HG02938 (cell line): ENCODE results near the gene TRAK1.

Source experiments
- ATAC-seq: cut with Tn5 transposase; IDR thresholded peaks from one replicate; pipeline ENCODE4 v1.9.1; 2021; ENCODE audit warnings: mild to moderate bottlenecking, moderate library complexity; ENCODE audit not compliant: unreplicated experiment

Gene TRAK1

DNA sequence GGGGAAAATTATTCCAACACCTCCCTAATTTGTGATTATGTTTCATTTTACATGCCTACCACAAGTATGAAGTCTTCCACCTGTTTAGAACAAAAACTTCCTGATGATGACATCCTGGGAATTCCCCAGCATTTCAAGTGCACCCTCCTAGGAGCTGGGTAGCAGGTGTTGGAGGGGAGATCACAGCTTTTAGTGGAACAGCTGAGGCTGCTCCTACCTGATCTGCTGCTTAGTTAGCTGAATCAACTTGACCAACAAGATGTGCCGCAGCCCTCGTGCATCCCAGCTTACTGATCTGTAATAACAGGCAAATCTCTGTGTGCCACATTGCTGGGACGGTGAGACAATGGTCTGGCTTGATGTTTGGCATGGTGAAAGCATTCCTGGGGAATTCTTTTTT lies 29.7 kb downstream of the TRAK1 start:
- no peak for ATAC-seq

- ATAC-seq, result peak; percentile 29
Measured at GRCh38 chr3:42122261-42123011, 31.3 kb downstream of the TRAK1 start.

DNA sequence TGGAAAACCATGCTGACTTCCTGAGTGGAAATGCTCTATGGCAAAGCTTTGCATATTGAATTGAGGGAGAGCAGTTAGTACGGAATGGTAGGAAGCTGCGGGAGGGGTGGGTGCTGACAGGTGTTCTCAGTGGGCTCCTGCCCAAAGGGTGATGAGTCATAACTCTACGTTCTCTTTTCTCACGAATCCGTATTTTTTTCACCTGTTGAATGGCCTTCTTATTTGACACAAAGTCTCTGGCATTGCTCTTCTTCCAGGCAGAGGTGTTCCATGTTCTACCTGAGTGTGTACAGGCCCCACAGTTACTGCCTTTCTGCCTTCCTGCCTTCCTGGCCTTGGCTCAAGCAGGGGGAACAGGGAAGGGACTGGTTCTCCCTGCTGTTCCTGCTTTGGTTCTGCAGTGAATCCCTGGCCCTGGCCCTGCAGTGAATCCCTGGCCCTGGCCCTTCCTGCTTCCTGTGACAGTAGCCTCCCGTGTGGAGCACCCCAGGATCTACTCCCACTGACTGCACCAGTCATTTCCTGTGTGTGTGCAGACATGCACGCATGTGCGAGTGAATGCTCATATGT lies 31.9 kb downstream of the TRAK1 start:
- peak; percentile 50 for ATAC-seq

DNA sequence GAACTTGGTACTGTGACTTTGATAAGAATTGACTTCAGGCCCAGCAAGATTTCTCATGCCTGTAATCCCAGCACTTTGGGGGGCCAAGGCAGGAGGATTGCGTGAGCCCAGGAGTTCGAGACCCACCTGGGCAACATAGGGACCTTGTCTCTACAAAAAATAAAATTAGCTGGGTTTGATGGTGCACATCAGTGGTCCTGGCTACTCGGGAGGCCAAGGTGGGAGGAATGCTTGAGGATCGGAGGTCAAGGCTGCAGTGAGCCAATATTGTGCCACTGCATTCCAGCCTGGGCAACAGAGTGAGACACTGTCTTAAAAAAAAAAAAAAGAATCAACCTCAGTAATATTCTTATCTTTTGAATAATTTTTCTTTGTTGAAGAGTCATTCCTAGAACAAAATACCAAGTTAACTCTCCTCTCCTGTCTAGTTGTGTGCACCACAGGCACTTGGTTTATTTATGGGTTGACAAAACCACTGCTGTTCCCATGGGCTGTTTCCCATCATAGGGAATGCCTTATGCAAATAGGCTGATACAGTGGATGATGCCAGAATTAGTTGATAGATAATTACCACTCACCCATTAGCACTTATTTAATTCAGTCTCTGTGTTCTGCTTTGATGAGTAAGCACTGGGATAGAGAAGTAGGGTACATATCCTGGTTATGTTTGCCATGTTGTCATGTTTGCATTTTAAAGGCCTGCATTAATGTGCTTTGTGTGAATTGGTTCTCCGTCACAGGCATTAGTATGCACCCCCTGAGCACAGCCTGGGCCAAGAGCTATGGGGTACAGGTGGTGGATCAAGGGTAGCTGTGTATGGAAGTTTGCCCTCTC lies 32.9 kb downstream of the TRAK1 start:
- ATAC-seq, result no peak

DNA sequence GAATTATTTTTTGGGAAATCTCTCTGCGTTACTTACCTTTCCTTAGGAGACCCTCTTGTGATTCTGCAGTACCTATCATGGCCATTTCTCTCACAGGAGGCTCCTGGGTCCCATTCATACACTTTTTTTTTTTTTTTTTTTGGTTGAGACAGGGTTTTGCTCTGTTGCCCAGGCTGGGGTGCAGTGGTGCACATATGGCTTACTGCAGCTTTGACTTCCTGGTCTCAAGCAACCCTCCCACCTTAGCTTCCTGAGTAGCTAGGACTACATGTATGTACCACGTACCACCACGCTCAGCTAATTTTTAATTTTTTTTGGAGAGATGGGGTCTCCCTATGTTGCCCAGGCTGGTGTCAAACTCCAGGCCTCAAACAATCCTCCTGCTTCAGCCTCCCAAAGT lies 36.1 kb downstream of the TRAK1 start:
- no peak for ATAC-seq

DNA sequence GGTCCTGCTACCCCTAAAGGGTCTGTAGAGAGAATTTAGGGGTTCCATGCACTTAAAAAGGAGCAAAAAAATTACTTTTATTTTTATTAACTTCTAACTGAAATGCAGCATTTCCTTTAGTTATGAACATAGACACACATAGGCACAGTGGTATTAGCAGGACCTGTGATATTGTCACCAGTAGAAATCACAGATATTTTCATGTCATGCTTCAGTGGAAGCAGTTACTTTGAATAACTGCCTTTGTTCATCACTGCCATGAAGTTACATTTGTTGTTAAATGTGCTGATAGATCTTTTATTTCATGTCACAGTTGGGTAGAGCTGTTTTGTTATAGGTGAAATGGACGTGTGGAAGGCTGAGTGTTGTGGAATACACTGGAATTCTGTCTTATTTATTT lies 37.4 kb downstream of the TRAK1 start:
- ATAC-seq, result no peak

GRCh38 chr3:42129014-42129953 lies 38.1 kb downstream of the TRAK1 start:
- peak; percentile 69 for ATAC-seq

- no peak for ATAC-seq
Measured at GRCh38 chr3:42130007-42130328, 38.8 kb downstream of the TRAK1 start.

GRCh38 chr3:42130329-42131070 lies 39.3 kb downstream of the TRAK1 start:
- ATAC-seq, result no peak

GRCh38 chr3:42133500-42134298 lies 42.5 kb downstream of the TRAK1 start:
- no peak for ATAC-seq

- no peak for ATAC-seq
Measured at GRCh38 chr3:42134867-42135464, 43.8 kb downstream of the TRAK1 start.

- ATAC-seq, result no peak
Measured at GRCh38 chr3:42139621-42140453, 48.7 kb downstream of the TRAK1 start.

DNA sequence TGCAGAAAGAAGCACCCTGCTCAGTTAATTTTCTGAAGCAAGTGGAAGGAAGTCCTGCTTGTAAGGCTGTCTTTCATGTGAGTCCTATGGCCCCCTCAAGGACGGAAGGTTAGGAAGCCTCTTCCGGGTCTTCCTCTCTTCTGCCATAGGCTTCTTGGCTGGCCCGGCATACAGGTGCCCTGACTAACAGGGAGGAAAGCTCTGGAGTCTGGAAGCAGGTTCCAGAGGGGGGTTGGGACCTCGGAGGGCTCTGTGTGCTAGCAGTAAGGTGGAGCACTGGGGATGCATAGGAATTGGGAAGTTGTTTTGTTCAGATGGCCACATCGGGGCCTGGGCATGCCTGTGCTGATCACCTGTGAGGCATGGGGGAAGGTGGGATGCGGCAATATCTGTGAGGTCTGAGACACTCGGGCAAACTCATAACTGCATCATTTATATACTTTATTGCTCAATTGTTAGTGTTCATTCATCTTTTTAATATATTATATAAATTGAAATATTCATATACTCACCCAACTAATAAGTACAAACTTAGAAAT lies 49.6 kb downstream of the TRAK1 start:
- no peak for ATAC-seq

- ATAC-seq, result no peak
Measured at GRCh38 chr3:42143440-42143839, 52.3 kb downstream of the TRAK1 start.

DNA sequence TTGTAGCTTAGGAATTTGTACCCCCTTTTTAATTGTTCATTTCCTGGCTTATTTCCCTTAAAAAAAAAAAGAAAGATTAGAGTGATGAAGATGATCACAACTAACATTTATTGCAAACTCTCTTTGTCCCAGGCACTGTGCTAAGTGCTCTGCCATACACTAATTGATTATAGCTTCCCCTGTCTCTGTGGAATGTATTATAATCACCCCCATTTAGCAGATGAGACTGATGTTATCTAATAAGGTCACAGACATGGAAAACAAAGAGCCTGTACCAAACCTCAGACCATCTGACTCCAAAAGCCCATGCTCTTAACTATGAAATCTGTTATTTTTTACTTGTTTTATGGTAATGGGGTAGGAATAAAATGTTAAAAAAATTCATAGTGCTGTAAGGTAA lies 53.1 kb downstream of the TRAK1 start:
- ATAC-seq, result no peak

DNA sequence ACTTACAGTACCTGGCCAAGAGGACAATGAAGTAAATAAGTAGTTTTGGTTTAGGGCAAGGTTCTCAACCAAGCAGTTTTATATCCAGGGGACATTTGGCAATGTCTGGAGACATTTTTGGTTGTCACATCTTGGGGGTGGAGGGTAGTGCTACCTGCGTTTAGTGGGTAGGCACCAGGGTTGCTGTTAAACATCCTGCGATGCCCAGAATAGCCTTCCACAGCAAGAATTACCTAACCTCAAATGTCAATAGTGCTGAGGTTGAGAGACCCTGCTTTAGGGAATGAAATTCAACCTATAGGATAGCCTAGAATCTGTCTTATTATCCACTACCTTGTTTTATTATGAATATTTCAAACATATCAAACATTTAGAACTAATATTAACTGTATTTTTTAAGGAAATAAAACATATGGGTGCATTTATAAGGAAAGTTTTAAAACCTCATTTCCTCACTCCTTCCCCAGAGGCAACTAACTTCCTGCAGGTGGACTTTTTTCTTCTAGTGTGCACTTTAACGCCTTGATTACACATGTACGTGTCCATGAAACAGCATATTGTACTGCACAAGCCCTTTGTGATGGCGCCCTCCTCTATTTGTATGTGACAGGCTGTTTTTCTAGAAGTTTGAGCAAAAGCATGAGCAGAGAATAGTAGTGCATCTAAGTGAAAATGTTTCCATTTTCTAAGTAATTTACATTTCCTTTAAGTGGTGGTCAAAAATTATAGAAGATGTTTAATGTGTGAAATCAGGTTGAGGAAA lies 57.1 kb downstream of the TRAK1 start:
- no peak for ATAC-seq

GRCh38 chr3:42148982-42149432 lies 57.9 kb downstream of the TRAK1 start:
- no peak for ATAC-seq
